Left cardiac atrium (tissue), 4 donors: ENCODE data around the gene DOK7. TPM values are rescaled to one million over a fixed set of nuclear protein-coding genes. Genes with fewer than 3 reads are reported as not detected.
A peak's percentile ranks its signal among the peaks of the same experiment; 100 is the strongest.

Experiments
- ATAC-seq, 2 donors: fragments of 200-7000 bp; cut with Tn5 transposase; one replicate each; pipeline ENCODE4 v1.9.1; 2020; ENCODE audit warnings: mild to moderate bottlenecking in 2 of 2, moderate library complexity in 2 of 2
- DNase-seq: peaks from one replicate; pipeline ENCODE4 v3.0.0-alpha.2; 2020
- intact Hi-C, 2 donors: fragments of 100-400 bp; cut with DNase I; formaldehyde crosslinking; loops; one replicate each; pipeline versions ENCODE4 v1.14.1 to v1.15.1; 2022 to 2023
- long read RNA-seq: library from polyadenylated mRNA; unstranded; transcript quantifications from one replicate; pipeline ENCODE4 v2.0.0, GENCODE V29; 2021
- total RNA-seq, 2 donors: library from RNA; stranded (reverse); fragmentation: NEBNext Ultra II Directional; extraction: Animal tissue kit (Norgen Biotek cat#: 25700); gene quantifications; one replicate each; pipeline ENCODE4 v1.2.1, GENCODE V29; 2021
- donor health status: DM: no; HTN: yes; CAD: no.
- donor health status: DM: no; HTN: yes; CAD: no; lungs with severe emphysema.
- donor health status: DM: yes; HTN: yes; CAD: no.
- donor health status: Dilated cardiomyopathy.

DOK7 gene, protein sequence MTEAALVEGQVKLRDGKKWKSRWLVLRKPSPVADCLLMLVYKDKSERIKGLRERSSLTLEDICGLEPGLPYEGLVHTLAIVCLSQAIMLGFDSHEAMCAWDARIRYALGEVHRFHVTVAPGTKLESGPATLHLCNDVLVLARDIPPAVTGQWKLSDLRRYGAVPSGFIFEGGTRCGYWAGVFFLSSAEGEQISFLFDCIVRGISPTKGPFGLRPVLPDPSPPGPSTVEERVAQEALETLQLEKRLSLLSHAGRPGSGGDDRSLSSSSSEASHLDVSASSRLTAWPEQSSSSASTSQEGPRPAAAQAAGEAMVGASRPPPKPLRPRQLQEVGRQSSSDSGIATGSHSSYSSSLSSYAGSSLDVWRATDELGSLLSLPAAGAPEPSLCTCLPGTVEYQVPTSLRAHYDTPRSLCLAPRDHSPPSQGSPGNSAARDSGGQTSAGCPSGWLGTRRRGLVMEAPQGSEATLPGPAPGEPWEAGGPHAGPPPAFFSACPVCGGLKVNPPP
- total RNA-seq, result 10 to 100 TPM; 21.5 to 38.2 TPM
- long read RNA-seq, transcript DOK7-201 (7 exons, 2,562 nt), result major isoform, 46 of 78 reads
- long read RNA-seq, transcript DOK7-203 (7 exons, 2,551 nt), result minor isoform, 8 of 78 reads
- long read RNA-seq, partial matches to known transcripts, result 11 of 78 reads
- long read RNA-seq, other reads (novel, unspliced or antisense), result 11 of 78 reads

GRCh38 chr4:3462790-3463415 lies at the start of gene DOK7:
TSS of gene DOK7 (plus strand) at chr4:3463306. CDS start at chr4:3463376, 70 bp downstream.
- DNase-seq, result peak; percentile 62
- intact Hi-C loops, result no loop called here
- peak; percentile 52 to 60 for ATAC-seq

GRCh38 chr4:3413675-3414420 lies 49.3 kb upstream of the DOK7 start:
- peak; percentile 17 for DNase-seq

DNA sequence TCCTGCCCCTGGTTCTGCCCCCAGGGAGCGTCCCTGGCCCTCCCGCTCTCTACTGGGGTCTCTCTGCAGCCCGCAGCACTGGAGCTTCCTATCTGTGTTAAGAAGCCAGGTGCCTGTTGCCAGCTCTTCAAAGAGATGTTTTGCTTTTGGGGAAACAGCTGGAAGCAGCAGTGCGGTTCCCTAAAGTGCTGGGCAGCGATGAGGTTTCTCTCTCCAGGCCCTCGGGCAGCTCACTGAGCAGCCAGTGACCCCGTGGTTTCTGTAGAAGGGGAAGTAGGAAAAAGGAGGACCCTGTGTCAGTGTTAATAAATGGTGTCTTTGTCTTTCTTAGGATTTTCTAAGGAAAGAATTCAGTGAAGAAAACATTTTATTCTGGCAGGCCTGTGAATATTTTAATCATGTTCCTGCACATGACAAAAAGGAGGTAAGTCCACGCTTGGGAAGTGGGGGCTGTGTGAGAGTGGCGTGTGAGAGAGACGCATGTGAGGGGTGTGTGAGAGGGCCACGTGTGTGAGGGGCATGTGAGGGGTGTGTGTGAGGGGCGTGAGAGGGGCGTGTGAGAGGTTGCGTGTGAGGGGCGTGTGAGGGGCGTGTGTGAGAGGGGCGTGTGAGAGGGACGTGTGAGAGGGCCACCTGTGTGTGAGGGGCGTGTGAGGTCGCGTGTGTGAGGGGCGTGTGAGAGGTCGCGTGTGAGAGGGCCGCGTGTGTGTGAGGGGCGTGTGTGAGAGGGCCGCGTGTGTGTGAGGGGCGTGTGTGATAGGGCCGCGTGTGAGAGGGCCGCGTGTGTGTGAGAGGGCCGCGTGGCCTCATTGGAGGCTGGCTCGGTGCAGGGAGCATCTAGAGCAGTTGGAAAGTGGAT lies 48.5 kb upstream of the DOK7 start:
- DNase-seq (peak; percentile 15), ATAC-seq (no peak)
- intact Hi-C loops, result no loop called here

More at GRCh38 chr4:3413675-3414420, 49.3 kb upstream of the DOK7 start:
- no peak for ATAC-seq
- intact Hi-C loops, result no loop called here

GRCh38 chr4:3415471-3416141 lies 47.5 kb upstream of the DOK7 start:
- ATAC-seq (no peak), DNase-seq (peak; percentile 18)
- intact Hi-C loops, result no loop called here

DNA sequence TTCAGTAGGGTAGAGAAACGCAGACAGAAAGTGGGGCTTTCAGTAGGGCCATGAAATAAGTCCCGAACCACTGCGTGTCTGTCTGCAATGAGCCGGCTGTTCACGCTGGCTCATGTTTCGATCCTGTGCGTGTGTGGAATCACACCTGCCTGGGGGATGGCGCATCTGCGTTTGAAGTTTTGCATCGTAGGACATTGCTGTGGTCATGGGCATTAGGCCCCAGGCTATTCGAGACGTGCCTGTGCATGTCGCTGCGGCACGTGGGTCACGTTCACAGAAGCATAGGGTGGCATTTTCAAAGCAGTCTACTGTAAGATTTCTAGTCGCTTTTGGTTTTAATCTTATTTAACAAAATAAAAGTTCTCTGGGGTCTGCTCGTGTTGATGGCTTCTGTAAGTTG lies 46.8 kb upstream of the DOK7 start:
- DNase-seq (no peak), ATAC-seq (no peak)
- intact Hi-C loops, result no loop called here

DNA sequence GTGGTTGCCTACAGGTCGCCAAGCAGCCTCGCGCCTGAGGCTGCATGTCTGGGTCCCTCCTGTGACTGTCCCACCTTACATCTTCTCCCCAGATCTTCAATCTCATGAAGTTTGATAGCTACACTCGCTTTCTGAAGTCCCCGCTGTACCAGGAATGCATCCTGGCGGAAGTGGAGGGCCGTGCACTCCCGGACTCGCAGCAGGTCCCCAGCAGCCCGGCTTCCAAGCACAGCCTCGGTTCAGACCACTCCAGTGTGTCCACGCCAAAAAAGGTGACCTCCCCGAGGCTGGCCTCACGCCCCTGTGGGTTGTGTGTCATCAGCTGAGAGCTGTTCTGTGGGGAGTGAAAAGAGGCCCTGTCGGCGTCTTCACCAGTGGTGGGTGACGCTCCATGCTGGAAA lies 46.3 kb upstream of the DOK7 start:
- intact Hi-C loops, result no loop called here
- DNase-seq (peak; percentile 9), ATAC-seq (no peak)

DNA sequence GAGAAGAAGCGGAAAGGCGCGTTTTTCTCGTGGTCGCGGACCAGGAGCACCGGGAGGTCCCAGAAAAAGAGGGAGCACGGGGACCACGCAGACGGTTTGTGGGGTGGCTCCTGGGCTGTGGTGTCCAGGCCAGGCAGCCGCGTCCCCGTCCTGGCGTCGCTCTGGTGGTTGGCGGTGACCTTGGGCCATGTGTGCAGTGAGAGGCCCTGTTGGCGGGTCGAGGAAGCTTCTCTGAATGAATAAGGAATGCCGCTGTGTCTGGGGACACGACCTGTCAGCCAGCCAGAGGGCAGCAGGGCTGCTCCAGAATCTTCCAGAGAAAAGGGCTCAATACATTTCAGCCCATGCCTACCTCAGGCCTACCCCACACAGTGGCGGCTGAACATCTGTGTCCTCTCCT lies 45.7 kb upstream of the DOK7 start:
- DNase-seq, result peak; percentile 14
- no peak for ATAC-seq
- intact Hi-C loops, result no loop called here

- intact Hi-C loops, result no loop called here
- ATAC-seq, result no peak
Measured at GRCh38 chr4:3418029-3418762, 44.9 kb upstream of the DOK7 start.

DNA sequence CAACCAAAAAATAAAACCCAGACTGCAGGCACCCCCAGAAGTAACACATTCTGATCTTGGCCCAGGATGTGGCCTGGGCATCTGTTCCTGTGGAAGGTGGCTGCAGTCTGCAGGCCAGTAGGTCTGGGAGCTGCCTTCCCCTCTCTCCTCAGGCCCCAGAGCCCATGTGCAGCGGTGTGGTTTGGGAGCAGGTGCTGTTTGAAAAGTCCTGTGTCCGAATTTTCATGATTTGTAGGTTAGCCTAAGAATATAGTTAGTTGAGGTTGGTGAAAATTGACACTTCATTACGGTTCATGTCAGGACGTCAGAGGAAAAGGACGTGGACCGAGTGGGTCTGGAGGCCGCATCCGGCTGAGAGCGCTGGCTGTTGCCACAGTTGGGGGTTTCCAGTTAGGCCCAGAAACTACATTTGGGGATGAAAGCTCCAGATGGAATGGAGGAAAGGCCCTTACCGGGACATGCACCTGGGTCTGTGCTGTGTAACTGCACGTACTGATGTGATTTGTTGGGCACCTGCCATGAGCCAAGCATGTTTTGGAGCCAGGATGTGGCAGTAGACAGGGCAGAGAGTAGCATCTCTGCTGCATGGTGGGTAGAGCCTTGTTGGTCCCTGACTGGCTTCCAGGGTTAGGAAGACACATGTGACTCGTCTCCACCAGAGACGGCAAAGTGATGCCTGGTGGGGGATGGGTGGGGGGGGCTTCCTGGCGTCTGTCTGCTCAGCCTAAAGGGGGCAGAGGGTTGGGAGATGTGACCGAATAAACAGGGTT lies 43.1 kb upstream of the DOK7 start:
- no peak for ATAC-seq
- DNase-seq, result peak; percentile 3
- intact Hi-C loops, result no loop called here

More at GRCh38 chr4:3418029-3418762, 44.9 kb upstream of the DOK7 start:
- DNase-seq, result peak; percentile 17

- DNase-seq (peak; percentile 6), ATAC-seq (no peak)
- intact Hi-C loops, result no loop called here
Measured at GRCh38 chr4:3420606-3420955, 42.5 kb upstream of the DOK7 start.

DNA sequence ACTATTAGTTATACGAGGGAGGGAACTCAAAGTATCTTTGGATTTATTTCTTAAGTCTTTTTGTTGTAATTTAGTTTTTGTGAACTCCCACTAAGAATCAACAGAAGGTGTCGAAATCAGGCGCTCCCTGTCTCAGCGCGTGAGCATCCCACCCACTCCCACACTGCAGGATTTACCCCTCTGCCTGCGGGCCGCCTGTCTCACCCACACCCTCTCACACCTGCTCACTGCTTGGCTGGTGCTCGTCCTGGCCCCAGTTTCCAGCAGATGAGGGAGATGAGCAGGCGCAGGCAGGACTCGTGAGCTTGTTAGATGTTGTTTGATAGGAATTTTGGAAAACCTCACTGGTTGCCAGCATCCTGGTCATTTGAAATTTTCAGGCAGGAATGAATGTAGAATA lies 42.1 kb upstream of the DOK7 start:
- peak in 1 of 2 donors; percentile 47 for ATAC-seq
- intact Hi-C loops, result no loop called here
- DNase-seq, result peak; percentile 7

- DNase-seq (peak; percentile 9), ATAC-seq (no peak)
- intact Hi-C loops, result no loop called here
Measured at GRCh38 chr4:3421470-3421869, 41.6 kb upstream of the DOK7 start.

DNA sequence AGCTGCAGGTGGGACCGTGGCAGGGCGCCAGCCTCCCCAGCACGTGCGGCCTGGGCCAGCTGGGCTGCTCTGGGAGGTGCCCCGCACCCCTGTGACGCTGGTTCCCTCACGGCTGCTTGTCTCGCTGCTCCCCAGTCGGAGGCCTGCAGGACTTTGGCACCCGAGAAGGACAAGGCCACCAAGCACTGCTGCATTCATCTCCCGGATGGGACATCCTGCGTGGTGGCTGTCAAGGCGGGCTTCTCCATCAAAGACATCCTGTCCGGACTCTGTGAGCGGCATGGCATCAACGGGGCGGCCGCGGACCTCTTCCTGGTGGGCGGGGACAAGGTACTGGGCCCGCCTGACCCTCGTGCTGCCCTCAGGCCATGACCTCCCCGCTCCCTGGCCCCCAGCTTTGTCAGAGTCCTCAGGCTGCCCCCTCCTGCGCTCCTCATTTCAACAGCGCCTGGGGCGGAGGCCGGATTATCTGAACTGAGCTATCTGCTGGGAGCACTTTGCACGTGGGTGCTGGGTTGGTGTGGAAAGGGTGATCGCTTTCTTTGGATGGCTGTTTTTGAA lies 40.8 kb upstream of the DOK7 start:
- DNase-seq (no peak), ATAC-seq (no peak)
- intact Hi-C loops, result no loop called here

DNA sequence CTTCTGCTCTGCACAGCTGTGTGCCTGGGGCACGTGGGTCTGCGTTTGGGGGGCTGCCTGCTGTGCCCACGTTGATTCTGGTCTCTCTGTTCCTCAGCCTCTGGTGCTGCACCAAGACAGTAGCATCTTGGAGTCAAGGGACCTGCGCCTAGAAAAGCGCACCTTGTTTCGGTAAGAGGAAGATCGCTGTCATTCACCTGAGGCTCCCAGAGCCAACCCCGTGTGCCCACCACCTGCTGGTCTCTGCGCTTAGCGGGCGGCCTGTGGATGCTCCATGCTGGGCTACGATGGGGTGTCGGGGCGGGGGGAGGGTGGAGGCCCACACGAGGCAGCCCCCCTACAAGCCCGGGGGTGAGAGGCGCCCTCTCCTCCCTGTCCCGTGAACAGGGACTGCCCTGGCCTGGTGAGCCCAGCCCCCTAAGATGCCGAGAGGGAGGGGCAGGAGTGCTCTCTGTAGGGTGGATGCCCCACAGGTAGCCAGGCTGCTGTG lies 40.3 kb upstream of the DOK7 start:
- ATAC-seq, result no peak
- intact Hi-C loops, result no loop called here
- no peak for DNase-seq

GRCh38 chr4:3423406-3423805 lies 39.7 kb upstream of the DOK7 start:
- ATAC-seq, result no peak
- intact Hi-C loops, result no loop called here
- DNase-seq, result no peak

GRCh38 chr4:3423952-3424351 lies 39.2 kb upstream of the DOK7 start:
- ATAC-seq, result no peak
- intact Hi-C loops, result no loop called here
- DNase-seq, result no peak
